ENCODE data around the gene HOXA4.

HOXA4 gene

DNA sequence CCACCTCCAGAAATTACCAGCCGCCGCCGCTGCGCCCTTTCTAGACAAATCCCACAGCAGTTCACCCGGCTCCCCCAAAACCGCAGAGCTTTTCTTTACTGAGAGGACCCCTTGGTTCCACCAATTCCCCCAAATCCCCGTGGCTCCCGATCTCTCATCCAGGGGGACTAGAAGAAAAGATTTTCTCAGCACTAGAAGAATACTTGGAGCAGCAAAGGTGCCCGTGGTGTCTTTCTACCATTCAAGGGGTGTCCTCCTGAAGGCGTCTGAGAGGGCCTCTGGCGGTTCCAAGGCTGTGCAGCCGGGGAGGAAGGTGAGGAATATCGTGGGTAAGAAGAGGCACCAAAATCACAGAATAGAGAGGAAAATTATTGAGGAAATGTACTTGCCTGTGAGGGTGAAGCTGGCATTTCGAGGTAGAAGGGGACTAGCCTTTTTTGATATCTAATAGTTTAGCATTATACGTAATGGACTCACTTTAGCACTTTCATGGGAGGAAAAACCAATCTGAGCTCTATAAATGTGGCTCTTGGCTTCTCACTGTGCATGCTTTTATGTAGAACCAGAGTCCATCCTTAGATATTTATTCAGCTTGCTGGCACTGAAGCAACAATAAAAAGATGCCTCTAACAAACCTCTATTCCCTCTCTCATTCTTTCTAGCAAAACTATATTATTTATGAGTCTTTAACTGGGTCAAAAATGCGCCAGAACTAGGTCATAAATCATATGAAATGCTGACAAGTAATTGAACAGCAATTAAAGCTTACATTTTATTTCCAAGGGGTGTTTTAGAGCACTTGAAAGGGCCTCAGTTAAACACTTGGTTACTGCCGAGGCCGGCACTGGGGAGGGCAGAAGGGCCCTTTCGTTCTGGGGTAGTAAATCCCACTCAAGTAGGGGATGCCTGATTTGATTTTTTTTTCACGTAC lies 14.3 kb downstream of the HOXA4 start:
- TF ChIP-seq EZH2phosphoT487 (IDR thresholded peaks at IDR 0.05; ENCODE audit: borderline replicate concordance), result no peak
- TF ChIP-seq, protein P1, sequence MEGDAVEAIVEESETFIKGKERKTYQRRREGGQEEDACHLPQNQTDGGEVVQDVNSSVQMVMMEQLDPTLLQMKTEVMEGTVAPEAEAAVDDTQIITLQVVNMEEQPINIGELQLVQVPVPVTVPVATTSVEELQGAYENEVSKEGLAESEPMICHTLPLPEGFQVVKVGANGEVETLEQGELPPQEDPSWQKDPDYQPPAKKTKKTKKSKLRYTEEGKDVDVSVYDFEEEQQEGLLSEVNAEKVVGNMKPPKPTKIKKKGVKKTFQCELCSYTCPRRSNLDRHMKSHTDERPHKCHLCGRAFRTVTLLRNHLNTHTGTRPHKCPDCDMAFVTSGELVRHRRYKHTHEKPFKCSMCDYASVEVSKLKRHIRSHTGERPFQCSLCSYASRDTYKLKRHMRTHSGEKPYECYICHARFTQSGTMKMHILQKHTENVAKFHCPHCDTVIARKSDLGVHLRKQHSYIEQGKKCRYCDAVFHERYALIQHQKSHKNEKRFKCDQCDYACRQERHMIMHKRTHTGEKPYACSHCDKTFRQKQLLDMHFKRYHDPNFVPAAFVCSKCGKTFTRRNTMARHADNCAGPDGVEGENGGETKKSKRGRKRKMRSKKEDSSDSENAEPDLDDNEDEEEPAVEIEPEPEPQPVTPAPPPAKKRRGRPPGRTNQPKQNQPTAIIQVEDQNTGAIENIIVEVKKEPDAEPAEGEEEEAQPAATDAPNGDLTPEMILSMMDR (conservative IDR thresholded peaks at IDR 0.05; ENCODE audit: low read length), result no peak
- H2AFZ ChIP-seq (ENCODE audit: low read length), result no peak overlapping the region
- H3K9me3 ChIP-seq (ENCODE audit: insufficient read depth, low read depth, low read length), result no peaks in the 10 kb centered on the region
- H3K4me3 ChIP-seq (ENCODE audit: low read length, poor library complexity, severe bottlenecking), result no peak overlapping the region
- peaks cover 89% of the 10 kb centered on the region; the same call in 1 of the 2 replicates for H3K36me3 ChIP-seq (ENCODE audit: insufficient read depth, low read length)
- no peak overlapping the region for H3K9ac ChIP-seq (ENCODE audit: low read depth, low read length, poor library complexity, severe bottlenecking)
- H3K79me2 ChIP-seq (ENCODE audit: insufficient read depth, low read length), result peaks cover 94% of the 10 kb centered on the region
- H3K4me2 ChIP-seq (ENCODE audit: low read depth, low read length, poor library complexity, severe bottlenecking), result no peak overlapping the region
- peaks cover 50% of the 10 kb centered on the region for H4K20me1 ChIP-seq (ENCODE audit: insufficient read depth, low read length, poor library complexity, severe bottlenecking)
- H3F3A ChIP-seq (ENCODE audit: low read depth), result no peaks in the 10 kb centered on the region
- no peaks in the 10 kb centered on the region for H3K27me3 ChIP-seq (ENCODE audit: insufficient read depth, low read length, poor library complexity, severe bottlenecking)
- no peaks in the 10 kb centered on the region for H3K9me2 ChIP-seq (replicated peaks; ENCODE audit: low read depth, low read length)
- H3K4me1 ChIP-seq (ENCODE audit: insufficient read depth, low read length, poor library complexity, severe bottlenecking), result no peaks in the 10 kb centered on the region

DNA sequence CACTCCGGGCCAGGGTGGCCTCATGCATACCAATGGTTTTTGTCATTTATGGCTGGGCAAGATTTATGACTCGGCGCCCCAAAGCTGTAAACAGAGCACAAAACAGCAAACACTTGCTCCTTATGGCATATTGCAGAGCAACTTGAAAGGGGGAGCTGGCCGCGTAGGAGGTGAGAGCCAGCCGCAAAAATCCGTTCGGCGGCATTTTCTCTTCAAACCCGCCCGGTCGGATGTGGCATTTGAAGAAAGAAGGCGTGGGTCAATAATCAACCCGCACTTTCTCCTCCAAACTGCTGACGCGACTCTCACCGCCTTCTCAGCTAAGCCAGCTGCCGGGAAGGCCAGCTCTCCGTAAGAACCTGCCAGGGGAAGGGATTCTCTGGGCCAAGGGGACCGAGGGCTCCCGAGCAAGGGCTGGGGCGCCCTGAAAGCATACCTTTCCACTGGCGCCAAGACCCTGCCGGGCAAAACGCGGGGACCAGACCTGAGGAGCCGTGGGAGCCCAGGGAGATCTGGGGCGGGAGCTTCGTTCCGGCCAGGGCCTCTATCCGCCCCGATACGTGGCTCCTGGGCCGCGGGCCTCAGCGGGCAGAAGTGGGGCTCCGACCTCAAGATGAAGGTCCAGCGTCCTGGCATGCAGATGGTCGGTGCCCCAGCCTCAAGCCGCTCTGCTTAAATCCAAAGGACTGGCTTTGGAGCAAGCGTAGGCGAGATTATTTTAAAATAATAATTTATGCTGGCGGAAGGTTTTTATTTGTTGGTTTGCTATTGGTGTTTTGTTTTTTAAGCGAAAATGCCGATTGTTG lies 15.1 kb downstream of the HOXA4 start:
- H3K9me3 ChIP-seq (ENCODE audit: insufficient read depth, low read depth, low read length), result no peaks in the 10 kb centered on the region
- TF ChIP-seq, protein P1 (conservative IDR thresholded peaks at IDR 0.05; ENCODE audit: low read length), result no peak
- no peak for TF ChIP-seq EZH2phosphoT487 (IDR thresholded peaks at IDR 0.05; ENCODE audit: borderline replicate concordance)
- no peaks in the 10 kb centered on the region for H3F3A ChIP-seq (ENCODE audit: low read depth)
- no peaks in the 10 kb centered on the region for H3K9me2 ChIP-seq (replicated peaks; ENCODE audit: low read depth, low read length)
- no peak overlapping the region for H2AFZ ChIP-seq (ENCODE audit: low read length)
- H3K4me2 ChIP-seq (ENCODE audit: low read depth, low read length, poor library complexity, severe bottlenecking), result no peak overlapping the region
- no peak overlapping the region for H3K4me3 ChIP-seq (ENCODE audit: low read length, poor library complexity, severe bottlenecking)
- no peak overlapping the region for H3K9ac ChIP-seq (ENCODE audit: low read depth, low read length, poor library complexity, severe bottlenecking)
- no peaks in the 10 kb centered on the region for H3K4me1 ChIP-seq (ENCODE audit: insufficient read depth, low read length, poor library complexity, severe bottlenecking)
- peaks cover 48% of the 10 kb centered on the region for H4K20me1 ChIP-seq (ENCODE audit: insufficient read depth, low read length, poor library complexity, severe bottlenecking)
- H3K27me3 ChIP-seq (ENCODE audit: insufficient read depth, low read length, poor library complexity, severe bottlenecking), result no peaks in the 10 kb centered on the region
- H3K36me3 ChIP-seq (ENCODE audit: insufficient read depth, low read length), result peaks cover 89% of the 10 kb centered on the region; the same call in 1 of the 2 replicates
- H3K79me2 ChIP-seq (ENCODE audit: insufficient read depth, low read length), result peaks cover 95% of the 10 kb centered on the region

DNA sequence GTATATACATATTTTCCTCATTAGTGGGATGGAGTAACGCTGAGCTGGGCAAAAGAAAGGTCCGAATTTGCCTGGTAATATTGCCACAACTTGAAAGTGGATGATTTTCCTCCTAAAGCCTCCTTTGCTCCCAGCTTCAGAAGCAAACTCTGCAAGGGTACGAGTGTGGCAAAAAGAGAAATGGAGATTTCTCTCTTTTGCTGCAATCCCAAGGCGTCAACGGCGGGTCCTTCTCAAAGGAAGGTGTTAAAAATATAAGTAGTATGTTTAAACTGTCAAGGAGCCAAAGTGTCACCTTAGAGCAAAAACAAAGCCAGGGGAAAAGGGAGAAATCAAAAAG lies 15.7 kb downstream of the HOXA4 start:
- no peaks in the 10 kb centered on the region for H3K9me2 ChIP-seq (replicated peaks; ENCODE audit: low read depth, low read length)

More for the DNA sequence above, 15.7 kb downstream of the HOXA4 start:
- no peaks in the 10 kb centered on the region for H3K9me3 ChIP-seq (ENCODE audit: insufficient read depth, low read depth, low read length)
- H3K79me2 ChIP-seq (ENCODE audit: insufficient read depth, low read length), result peaks cover 93% of the 10 kb centered on the region
- H3K4me3 ChIP-seq (ENCODE audit: low read length, poor library complexity, severe bottlenecking), result no peak overlapping the region
- H3K36me3 ChIP-seq (ENCODE audit: insufficient read depth, low read length), result peaks cover 91% of the 10 kb centered on the region; the same call in 1 of the 2 replicates
- H3F3A ChIP-seq (ENCODE audit: low read depth), result no peaks in the 10 kb centered on the region
- peaks cover 53% of the 10 kb centered on the region for H4K20me1 ChIP-seq (ENCODE audit: insufficient read depth, low read length, poor library complexity, severe bottlenecking)
- H2AFZ ChIP-seq (ENCODE audit: low read length), result no peak overlapping the region
- TF ChIP-seq, protein P1 (conservative IDR thresholded peaks at IDR 0.05; ENCODE audit: low read length), result no peak
- no peak for TF ChIP-seq EZH2phosphoT487 (IDR thresholded peaks at IDR 0.05; ENCODE audit: borderline replicate concordance)
- H3K4me1 ChIP-seq (ENCODE audit: insufficient read depth, low read length, poor library complexity, severe bottlenecking), result no peaks in the 10 kb centered on the region
- H3K4me2 ChIP-seq (ENCODE audit: low read depth, low read length, poor library complexity, severe bottlenecking), result no peak overlapping the region
- H3K27me3 ChIP-seq (ENCODE audit: insufficient read depth, low read length, poor library complexity, severe bottlenecking), result no peaks in the 10 kb centered on the region
- no peak overlapping the region for H3K9ac ChIP-seq (ENCODE audit: low read depth, low read length, poor library complexity, severe bottlenecking)

All from Loucy (cell line).